Renal cortical epithelial cell (primary cell): Measurements from ENCODE around the gene PLA2G2C. TPM values are rescaled to one million over a fixed set of nuclear protein-coding genes. Genes with fewer than 3 reads are reported as not detected.
"Not testable (repeated sequence)": the region's sequence is repeated elsewhere in the genome, so short reads cannot be mapped to it uniquely, and the experiment has no call there.

Experiments used
- DNase-seq: peaks from one replicate; pipeline ENCODE4 v3.0.0-alpha.2; 2011; ENCODE audit warnings: low read depth
- total RNA-seq: library from RNA; depleted of rRNA; stranded (reverse); fragments of >200 nt; gene quantifications from 2 replicates; pipeline ENCODE4 v1.2.3, GENCODE V29; 2014

The PLA2G2C gene
- total RNA-seq, 1 donor from 2014 or later: not detected

DNA sequence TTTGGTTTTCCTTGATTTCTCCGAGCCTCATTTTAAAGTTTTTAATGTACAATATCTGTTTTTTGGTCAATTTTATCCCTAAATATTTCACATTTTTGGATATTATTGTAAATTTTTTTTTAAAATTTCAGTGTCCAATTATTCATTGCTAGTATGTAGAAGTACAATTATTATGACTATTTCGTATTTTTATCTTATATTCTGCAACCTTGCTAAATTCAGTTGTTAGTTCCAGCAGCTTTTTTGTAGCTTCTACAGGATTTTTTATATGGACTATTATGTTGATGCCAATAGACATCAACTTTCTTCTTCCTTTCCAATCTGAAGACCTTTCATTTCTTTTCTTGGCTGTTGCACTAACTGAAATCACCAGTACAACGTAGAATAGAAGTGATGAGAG is 51.3 kb downstream of the PLA2G2C start:
- no peak for DNase-seq

DNA sequence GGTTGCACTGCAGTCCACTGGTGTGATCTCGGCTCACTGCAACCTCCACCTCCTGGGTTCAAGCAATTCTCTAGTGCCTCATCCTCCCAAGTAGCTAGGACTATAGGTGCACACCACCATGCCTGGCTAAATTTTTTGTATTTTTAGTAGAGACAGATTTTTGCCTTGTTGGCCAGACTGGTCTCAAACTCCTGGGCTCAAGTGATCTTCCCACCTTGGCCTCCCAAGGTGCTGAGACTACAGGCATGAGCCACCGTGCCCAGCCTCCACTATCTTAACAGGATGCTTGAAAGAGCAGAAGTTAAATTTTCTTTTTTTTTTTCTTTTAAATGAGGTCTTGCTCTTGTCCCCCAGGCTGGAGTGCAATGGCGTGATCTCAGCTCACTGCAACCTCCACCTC is 55.8 kb downstream of the PLA2G2C start:
- not testable (repeated sequence) for DNase-seq

DNA sequence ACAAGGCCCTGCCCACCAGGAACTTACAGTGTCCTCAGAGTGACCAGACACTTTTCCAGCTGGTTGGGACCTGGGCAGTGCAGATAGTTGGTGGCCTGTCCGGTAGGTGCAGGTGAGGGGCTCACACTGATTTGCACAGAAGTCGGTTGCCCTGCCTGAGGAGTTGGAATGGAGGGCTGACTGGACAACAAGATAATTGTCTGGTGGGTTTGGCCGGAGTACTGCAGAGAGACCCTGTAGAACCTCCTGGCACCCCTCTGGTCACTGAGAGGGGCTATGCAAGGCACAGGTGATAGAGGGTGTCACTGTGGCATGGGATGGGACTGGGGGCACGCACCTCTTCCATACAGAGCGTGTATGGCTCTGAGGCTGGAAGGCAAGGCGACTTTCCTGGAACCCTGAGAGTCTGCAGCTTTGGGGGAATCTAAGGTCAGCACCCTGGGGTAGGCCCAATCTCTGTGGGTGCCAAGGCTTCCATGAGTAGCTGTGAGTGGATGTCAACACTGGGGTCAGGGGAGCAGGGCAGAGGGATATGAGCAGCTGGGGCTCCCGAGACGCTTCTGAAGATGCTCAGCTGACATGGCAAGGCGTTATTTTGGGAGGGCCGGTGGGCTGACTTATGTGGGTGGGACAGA is 59.4 kb downstream of the PLA2G2C start:
- no peak for DNase-seq

DNA sequence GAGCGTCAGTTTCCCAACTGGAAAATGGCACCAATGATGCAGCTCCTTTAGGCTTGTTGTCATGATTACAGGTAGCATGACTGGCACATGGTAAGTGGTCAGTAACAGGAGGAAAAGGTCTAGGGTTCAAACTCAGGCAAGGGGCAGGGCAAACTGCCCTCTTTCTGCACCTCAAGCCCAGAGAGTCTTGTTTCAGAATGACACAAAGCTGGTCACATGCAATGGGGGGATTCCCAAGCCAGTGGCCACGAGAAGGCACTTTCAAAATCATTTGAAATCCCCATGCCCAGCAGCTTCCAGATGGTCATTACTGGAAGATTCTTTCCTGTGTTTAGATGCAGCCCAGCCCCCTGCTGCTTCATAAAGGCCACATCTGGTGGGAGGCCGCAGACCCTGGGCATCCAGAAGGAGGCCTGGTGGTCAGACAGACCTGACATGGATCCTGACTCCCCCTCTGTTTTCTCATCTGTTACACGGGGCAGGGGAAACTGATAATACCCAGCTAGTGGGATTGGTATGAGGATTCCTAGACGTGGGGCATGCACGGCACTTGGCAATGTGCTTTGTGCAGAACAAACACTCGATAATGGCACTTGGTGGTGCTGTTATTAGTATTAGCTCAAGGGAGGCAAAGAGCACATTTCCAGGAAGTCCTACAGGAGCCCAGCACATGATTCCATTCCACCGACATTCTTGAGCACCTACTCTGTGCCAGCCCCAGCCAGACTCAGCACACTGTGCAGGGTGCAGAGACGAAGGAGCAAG is 60.1 kb downstream of the PLA2G2C start:
- no peak for DNase-seq

DNA sequence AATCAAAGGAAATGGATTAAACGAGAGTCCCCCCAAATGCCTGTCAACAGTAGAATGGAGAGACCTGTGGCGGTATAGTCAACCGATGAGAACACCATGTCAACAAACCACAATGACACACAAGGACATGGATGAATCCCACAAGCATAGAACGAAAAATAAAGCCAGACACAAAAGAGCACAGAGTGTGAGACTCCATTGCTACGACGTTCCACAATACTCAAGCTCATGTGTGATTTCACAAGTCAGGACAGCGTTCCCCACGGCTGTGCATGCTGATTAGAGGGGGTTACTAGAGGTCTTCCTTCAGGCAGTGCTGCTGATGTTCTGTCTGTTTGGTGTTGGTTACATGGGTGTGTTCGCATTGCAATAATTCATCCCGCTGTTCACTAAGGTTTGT is 61.2 kb downstream of the PLA2G2C start:
- DNase-seq: no peak

DNA sequence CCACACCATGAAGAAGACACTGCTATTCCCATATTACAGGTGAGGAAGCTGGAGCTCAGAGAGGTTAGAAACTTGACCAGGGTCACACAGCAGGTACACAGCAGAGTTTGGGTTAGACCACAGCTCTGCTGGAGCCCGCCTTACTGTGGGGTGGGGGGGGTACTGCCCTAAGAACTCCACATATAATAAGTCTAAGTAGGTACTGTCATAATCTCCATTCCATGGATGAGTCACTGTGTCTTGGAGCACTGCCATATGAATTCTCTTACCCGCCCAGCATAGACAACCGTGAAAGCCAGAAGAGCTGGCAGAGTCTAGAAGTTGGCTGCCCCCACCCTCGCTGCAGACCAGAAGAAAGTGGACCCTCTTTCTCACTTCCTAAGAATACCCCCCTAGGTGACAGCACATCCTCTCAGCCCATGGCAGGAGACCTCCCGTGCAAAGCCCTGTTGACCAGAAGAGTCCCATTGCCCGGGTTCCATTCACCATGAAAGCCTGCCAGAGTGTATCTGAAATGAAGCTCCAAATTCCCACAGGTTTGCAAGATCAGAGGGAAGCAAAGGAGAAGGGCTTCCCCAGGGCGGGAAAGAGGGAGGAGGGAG is 61.8 kb downstream of the PLA2G2C start:
- DNase-seq: peak; percentile 81

DNA sequence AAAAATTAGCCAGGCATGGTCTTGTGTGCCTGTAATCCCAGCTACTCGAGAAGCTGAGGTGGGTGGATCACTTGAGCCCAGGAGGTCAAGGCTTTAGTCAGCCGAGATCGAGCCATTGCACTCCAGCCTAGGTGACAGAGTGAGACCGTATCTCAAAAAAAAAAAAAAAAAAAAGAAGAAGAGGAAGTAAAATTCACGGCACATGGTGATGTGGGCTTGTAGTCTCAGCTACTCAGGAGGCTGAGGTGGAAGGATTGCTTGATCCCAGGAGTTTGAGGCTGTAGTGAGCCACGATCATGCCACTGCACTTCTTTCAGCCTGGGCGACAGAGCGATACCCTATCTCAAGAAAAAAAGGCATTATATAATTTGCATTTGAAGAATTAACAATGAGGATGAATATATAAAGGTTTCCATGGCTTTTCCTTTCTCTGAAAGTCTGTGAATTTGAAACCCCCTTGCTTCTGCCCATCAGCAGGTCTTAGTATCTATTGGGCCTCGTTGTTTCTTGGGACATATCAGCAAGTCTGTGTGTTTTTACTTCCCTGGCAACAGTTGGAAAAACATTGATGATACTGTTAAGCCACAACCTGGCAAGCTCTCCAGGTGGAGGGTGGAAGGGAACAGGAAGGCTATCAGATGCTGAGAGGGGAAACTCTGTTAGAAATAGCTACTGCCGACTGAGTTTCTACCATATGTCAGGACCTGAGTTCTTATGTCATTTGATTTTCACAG is 62.4 kb downstream of the PLA2G2C start:
- peak; percentile 56 for DNase-seq

DNA sequence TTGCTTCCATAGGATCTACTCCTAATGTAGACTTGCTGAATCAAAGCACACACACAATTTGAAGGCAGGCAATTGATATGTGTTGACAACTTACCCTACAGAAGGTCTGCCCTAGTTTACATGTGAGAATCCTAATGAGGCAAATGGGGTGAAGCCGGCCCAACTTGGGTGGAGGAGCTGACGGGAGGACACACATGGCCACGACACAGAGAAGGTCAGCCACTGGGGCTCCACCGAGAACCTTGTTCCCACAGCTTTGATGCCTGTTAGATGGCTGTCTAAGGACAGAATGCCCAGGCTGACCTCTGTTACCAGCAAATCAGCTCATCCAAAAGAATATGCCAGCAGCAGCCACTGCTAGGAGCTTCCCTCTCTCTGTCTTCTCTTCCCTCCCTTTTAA is 65.5 kb downstream of the PLA2G2C start:
- no peak for DNase-seq

DNA sequence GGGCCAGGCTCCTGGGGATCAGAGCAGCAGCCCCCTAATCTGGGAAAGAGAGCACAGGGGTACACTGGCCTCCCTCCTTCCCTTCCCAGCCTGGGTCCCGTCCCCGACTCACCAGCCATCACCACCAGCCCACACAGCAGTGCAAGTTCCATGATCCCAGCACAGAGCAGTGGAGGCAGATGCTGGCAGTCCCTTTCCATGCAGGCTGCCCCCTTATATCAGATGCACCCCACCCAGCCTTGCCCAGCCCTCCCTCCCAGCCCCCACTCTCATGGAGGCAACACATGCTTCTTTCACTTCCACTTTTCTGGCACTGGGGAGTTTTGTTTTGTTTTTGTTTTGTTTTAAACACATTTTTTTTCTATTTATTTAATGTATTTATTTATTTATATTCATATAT is 67.0 kb downstream of the PLA2G2C start, which contains the start of gene PLA2G2D:
TSS of gene PLA2G2D (minus strand) at position 190 of the 400 bp plus-strand sequence. CDS start at position 152, 38 bp downstream.
- DNase-seq: no peak

DNA sequence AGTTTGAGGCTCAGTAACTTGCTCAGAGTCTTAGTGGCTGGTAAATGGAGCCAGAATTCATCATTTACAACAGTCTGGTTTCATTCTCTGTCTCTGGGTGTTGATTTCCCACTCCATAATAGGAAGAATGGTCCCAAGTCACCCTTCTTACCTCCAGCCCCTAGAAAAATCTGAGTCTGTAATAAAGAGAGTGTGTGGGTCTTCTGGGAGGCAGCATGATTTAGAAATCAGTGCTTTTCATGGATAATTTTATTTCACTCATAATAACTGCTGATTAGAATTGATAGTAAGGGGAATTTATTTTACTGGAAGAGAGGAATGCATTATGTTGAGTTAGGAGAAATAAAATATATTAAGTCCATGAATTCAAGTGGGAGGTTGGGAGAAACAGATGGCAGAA is 69.1 kb downstream of the PLA2G2C start:
- no peak for DNase-seq

DNA sequence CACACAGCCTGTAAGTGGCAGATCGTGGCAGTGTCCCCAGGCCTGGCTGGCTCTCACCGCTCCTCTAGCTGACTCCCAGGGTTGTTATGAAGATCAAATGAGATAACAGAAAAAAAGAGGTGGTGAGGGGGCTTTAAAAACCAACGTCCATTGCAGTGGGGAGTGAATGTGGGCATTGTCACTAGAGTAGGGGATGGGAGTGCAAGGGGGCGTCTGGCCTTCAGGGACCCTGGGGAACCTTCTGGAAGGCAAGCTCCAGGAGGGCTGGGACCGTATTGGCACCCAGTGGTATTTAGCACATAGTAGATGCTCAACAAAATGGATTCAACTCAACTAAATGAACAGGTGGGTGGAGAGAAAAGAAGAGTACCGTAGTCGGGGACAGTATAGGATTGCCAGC is 70.4 kb downstream of the PLA2G2C start:
- no peak for DNase-seq

DNA sequence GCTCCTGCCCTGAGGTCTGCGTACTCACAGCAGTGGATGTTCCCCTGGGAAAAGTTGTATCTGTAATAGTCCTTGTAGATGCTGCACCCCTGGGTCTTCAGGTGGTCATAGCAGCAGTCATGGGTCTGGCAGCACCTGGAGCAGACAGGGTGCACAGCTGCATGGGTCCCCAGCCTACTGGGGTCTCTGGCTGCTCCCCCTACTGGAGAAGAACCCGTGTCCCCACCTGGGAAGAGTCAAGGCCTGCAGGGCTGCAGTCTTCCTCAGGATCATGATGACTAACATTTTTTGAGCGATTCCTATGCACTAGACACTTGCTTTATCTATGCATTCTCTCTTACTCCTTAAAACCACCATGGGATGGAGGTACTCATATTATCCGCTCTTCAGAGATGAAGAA is 70.8 kb downstream of the PLA2G2C start:
- no peak for DNase-seq

DNA sequence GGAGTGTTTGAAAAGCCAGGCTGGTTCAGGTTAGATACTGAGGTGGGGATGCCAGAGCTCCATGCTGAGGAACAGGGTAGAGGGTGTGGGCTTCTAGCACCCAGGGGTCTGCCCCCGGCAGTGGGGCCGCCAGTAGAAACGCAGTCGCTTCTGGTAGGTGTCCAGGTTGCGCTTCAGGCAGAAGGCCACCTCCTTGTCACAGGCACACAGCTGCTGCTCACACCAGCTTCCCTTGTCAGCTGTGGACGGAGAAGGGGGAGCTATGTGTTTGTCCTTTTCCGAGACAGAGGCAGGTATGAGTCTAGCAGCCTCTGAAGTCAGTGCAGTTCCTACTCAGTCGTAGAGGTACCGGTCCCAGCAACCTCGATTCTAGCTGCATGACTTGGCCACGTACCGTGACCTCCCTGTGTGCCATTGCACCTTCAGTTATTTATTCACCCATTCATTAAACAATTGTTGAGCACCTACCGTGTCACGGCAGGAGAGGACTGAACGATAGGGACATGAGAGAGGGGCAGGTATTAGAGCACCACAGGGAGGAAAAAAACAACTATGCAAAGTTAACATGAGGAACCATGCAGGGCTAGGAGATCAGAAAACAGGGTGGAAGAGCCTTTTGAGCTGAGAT is 72.2 kb downstream of the PLA2G2C start:
- DNase-seq: peak; percentile 60

Other genes with a start within 250 kb of the PLA2G2C start
- gene PLA2G2A, start 206.9 kb downstream of the PLA2G2C start, total RNA-seq: not detected in 2 replicates
- gene PLA2G5, start 116.3 kb downstream of the PLA2G2C start, total RNA-seq: not detected in 2 replicates
- not detected in 2 replicates for gene PLA2G2D, start 67.0 kb downstream of the PLA2G2C start, total RNA-seq
- gene PLA2G2F, start 47.2 kb downstream of the PLA2G2C start, total RNA-seq: 0.52 TPM in 1 of 2 replicates, not detected in the other
- 0.52 and 2.8 TPM in 2 replicates for gene UBXN10, start 422 bp downstream of the PLA2G2C start, total RNA-seq
- gene VWA5B1, start 104.4 kb upstream of the PLA2G2C start, total RNA-seq: 0.05 TPM in 1 of 2 replicates, not detected in the other